HEK293T (cell line): ENCODE results near the gene CSF2RB.

Experiments
- ARNT ChIP-seq: fragments of 450-650 bp; IDR thresholded peaks from 2 replicates; pipeline ENCODE4 v1.6.1; 2017; ENCODE audit warnings: mild to moderate bottlenecking
- ELF4 ChIP-seq: fragments of 450-650 bp; IDR thresholded peaks from 2 replicates; pipeline ENCODE4 v1.6.1; 2017; ENCODE audit warnings: antibody characterized with exemption
- FOXK2 ChIP-seq: fragments of 450-650 bp; IDR thresholded peaks from 2 replicates; pipeline ENCODE4 v1.6.1; 2016; ENCODE audit warnings: mild to moderate bottlenecking
- L3MBTL2 ChIP-seq: fragments of 450-650 bp; conservative IDR thresholded peaks from 2 replicates; pipeline ENCODE4 v1.6.1; 2016; ENCODE audit warnings: mild to moderate bottlenecking
- LEF1 ChIP-seq: fragments of 450-650 bp; IDR thresholded peaks from 2 replicates; pipeline ENCODE4 v1.6.1; 2017; ENCODE audit warnings: mild to moderate bottlenecking, borderline replicate concordance
- PKNOX1 ChIP-seq: fragments of 450-650 bp; IDR thresholded peaks from 2 replicates; pipeline ENCODE4 v1.6.1; 2016
- SP1 ChIP-seq: fragments of 450-650 bp; IDR thresholded peaks from 2 replicates; pipeline ENCODE4 v1.6.1; 2017
- TARDBP ChIP-seq: fragments of 450-650 bp; IDR thresholded peaks from 2 replicates; pipeline ENCODE4 v1.6.1; 2016

- TF ChIP-seq SP1 = no peak
- no peak for TF ChIP-seq FOXK2
- no peak for TF ChIP-seq ELF4
- TF ChIP-seq TARDBP = no peak
- TF ChIP-seq PKNOX1 = no peak
- no peak for TF ChIP-seq LEF1
- no peak for TF ChIP-seq L3MBTL2
- no peak for TF ChIP-seq ARNT
Observed at GRCh38 chr22:36870250-36870649, 43.2 kb upstream of the CSF2RB start.
